NCI-H2081 (cell line): ENCODE measurements around the gene GGTA1.
"Not testable (repeated sequence)": the region's sequence is repeated elsewhere in the genome, so short reads cannot be mapped to it uniquely, and the experiment has no call there.

Experiments used
- DNase-seq, 2 experiments: peaks; one replicate each; lab custom pipeline; 2025; lab: John Stamatoyannopoulos, UW

The GGTA1 gene

DNA sequence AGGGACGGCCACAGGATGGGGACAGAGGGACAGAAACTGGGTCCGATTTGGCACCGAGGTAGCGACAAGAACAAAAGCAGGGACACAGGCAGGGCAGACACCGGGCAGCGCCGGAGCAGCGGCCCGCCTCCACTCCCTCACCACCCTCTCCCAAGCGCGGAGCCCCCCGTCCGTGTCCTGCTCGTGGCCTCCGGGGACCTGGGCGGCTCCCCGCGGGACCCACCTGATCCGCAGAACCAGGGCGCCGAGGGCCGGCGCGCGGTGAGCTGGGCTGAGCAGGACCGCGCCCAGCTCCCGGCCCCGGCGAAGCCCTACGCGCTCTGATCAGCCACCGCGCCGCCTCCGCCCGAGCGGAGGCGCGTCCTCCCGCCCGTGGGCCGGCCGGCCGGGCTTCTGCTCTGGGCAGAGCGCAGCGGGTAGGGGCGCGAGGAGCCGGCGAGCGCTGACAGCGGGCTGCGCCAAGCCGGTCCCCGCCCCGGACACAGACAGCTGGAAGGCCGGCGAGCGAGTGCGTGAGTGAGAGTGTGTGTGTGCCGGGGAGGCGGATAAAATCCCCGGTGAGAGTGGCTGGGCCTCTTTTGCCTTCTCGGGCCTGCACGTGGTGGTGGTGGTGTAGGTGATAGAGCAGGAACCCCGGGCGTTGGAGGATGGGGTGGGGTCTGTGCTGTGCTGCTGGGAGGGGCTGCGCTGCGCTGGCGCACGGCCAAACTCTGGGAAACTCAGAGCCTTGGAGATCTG is at the start of gene GGTA1:
GGTA1 (minus strand) TSS at position 418 of the 738 bp plus-strand sequence. CDS start 31,922 bp downstream, outside the sequence.
- DNase-seq, result peak; percentile 19 to 46

DNA sequence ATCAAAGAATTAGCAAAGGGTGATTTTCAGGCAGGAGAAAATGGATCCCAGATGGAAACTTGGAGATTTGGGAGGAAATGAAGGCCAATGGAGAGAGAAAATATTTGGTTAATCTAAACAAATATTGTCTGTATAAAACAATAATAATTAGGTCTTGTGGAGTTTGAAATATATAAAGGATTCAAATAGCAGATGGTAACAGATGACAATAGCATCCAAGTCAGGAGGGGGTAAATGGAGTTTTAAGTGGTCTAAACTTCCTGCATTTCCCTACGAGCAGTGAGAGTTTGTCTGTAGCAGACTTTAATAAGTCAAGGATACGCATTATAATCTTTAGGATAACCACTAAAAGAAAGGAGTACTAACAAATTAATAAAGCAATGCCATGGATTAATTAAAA is 49.0 kb upstream of the GGTA1 start:
- DNase-seq, result peak in 1 of 2 experiments; percentile 20

DNA sequence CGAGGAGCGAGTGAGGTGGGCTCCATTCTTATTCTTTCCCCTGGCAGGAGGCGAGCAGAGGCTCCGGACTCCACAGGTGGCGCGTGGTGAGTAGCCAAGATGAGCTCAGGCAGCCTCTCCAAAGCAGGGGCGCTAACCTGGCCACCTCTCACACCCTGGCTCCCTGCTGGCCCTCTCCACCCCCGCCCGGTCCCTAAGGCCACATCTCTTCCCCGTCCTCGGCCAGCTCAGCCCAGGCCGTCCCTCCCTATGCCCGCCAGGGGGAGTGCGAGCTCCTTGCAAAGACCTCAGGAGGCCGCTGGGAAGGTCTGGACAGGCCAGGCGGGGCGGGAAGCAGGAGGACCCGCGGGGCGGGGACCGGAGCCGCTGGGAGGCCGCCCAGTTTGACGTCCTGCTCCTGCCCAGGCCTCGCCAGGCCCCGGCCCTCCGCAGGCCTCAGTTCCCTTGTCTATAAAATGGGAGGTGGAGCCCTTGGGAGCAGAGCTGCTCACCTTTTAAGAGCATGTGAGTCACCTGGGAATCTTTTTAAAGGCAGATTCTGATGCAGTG is 46.3 kb upstream of the GGTA1 start:
- peak; percentile 91 to 92 for DNase-seq

DNA sequence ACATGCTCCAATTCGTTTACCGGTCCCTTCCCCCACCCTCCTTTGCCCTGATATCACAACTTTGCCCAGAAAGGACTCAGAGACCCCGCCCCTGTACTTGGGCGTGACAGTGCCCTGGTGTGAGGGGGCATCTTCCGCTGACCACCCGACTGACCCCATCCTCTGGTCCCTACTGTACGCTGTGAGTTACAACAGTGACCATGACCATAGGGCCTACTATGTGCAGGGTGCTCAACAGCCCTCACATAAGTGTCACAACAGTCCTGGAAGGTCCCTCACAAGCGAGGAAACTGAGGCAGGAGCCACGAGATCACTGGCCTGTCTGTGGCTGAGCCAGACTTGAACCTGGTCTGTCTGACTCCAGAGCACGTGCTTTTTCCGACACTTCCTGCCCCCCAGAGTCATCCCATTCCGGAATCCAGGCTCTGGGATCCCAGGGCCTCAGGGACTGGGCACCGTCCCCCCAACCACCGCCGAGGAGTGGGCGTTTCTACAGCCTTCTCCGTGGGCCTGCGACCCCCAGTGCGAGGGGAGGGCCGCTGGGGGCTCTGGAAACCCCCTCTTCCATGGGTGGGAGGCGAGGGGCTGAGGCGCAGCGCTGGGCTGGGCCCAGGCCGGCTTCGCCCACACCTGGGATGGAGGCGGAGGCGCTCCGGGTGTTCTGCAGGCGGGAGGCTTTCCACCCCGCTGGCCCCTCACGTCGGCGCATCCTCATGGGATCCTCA is 45.7 kb upstream of the GGTA1 start:
- DNase-seq, result no peak

DNA sequence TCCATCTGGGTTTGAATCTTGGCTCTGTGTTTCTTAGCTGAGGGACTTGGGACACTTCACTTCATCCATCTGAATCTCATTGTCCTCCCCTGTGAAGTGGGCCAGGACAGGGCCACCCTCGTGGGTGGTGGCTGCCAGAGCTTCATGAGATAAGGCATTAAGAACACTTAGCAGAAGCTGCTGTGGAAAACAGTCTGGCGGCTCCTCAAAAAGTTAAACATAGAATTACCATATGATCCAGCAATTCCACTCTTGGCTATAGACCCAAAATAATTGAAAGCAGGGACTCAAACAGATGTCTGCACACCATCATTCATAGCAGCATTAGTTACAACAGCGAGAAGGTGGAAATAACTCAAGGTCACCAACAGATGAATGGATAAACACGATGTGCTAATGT is 42.4 kb upstream of the GGTA1 start:
- no peak for DNase-seq

DNA sequence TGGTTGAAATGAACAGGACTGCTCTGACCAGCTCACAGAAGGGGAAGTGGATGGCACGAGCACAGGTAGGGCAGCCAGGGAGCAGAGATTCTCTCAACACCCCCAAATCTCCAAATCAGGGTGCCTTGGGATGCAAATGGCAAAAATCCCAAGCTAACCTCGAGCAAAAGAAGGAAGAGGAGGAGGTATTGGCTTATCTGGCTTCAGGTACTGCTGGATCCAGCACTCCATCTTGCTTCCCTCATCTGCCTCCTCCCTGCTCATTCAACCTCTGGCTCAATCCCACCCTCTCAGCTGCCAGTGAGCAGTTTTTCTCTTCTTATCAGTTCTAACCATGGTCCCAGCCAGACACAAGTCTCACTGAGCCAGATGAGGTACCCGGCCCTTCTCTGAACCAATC is 41.6 kb upstream of the GGTA1 start:
- no peak for DNase-seq

DNA sequence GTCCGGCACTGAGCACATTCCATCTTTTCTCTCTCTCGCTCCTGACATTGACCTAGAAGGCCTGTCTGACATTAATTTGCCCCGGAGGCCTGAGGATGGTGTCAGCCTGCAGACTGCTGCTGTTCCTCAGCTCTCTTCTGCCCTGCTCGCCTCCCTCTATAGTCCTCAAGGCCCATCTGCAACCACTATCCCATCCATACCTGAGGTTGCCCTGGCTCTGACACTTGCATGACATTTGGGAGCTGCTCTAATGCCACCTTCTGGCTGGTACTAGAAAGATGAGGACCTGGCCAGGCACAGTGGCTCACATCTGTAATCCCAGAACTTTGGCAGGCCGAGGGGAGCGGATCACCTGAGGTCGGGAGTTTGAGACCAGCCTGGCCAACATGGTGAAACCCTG is 38.6 kb upstream of the GGTA1 start:
- DNase-seq, result no peak

DNA sequence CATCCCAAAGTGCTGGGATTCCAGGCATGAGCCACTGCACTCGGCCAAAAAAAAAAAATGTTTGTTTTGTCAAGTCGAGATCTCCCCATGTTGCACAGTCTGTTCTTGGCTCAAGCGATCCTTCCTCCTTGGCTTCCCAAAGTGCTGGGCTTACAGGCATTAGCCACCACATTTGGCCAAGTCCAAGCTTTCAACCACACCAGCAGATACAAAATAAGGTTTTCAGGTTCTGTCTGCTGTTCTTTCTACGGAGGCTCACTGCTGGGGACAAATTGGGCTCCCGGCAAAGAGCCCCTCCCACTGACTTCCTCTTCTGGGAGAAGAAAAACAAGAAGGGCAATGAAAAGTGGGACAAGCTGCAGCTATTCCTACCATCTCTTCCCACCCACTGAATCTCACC is 37.6 kb upstream of the GGTA1 start:
- DNase-seq, result no peak

DNA sequence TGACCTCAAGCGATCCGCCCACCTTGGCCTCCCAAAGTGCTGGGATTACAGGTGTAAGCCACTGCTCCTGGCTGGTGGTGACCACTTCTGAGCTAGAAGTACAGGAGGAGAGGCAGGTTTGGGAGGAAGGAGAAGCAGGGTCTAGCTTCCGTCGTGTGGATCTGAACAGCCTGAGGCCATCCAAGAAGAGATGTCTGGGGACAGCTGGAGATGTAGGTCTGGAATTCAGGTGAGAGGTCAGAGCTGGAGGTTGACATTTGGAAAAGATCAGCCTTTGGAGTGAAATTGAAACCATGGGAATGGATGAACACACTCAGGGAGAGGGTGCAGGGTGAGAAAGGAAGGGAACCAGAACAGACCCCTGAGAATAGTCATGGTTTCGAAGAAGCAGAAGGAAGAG is 33.2 kb upstream of the GGTA1 start:
- DNase-seq, result no peak

DNA sequence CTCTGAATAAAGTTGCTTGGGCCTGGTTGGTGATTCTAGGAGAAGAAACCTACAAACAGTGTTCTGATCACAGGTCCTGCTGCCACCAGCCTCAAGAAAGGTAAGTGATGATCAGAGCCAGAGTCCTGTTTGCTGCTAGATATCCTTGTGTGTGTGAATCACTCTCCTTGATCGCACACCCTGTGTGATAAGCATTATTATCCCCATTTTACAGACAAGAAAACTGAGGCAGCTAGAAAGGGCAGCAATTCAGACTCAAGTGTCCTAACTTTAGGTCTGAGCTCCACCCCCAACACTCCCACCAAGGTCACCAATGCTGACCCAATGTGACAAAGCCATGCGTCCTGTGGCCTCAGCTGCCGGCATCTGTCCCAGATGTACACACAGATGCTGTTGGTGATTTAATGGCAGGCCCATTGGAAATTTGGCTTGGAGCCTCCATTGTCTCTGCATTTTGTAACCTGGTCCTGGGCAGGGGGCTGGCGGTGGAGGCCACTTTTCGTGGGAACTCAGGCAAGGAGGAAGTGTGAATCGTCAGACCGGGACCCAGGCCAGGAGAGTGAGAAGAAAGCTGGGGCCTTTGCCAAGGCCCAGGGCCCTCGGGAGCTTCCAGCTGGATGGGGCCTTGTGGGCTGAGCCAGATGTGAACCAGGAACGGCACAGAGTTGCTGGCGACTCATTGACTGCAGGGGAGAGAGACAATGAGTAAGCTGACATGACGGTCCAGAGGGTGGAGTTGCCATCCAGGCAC is 29.8 kb upstream of the GGTA1 start:
- peak in 1 of 2 experiments; percentile 31 for DNase-seq

DNA sequence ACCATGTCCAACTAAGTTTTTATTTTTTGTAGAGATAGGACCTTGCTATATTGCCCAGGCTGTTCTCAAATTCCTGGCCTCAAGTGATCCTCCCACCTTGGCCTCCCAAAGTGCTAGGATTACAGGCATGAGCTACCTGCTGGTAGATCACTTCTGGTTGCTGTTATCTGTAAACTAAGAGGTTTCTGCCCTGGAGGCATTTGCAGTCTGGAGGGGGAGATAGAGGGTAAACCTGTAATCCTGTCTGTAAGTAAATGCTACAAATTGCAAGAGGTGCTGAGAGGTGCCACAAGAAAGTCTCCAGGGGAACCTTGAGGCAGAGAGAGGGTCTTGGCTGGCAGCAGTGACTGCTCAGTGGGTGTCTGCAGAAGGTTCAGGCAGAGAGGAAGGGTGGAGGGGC is 29.0 kb upstream of the GGTA1 start:
- DNase-seq, result no peak

DNA sequence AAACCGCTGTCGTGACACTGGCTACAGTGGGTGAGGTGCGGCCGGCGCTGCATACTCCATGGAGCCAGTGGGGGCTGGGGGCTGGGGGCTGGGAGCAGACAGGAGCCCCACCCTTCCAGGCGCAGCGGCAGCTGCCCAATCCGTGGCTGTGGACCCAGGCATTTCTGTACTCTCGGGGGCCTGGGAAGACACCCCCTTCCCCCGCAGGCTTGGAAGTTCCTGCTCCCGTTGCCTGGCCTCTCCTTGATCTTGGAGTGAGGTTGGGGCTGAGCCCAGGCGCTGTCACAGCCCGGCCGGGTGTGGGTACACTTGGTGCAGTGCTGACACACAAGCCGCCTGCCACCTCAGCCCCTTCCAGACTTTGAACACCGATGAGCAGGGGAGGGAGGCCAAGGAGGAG is 27.7 kb upstream of the GGTA1 start:
- no peak for DNase-seq

DNA sequence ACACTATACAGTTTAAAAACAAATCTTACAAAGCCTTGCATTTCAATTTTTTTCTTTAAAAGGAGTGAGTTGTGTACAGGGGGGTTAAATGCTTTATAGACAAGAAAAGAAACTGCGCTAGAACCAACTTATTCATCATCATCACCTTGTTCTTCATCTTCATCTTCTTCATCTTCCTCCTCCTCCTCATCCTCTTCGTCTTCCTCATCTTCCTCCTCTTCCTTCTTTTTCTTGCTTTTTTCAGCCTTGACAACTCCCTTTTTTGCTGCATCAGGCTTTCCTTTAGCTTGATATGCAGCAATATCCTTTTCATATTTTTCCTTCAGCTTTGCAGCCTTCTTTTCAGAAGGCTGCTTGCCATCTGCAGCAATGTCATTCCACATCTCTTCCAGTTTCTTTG is 20.0 kb upstream of the GGTA1 start:
- DNase-seq, result not testable (repeated sequence)

DNA sequence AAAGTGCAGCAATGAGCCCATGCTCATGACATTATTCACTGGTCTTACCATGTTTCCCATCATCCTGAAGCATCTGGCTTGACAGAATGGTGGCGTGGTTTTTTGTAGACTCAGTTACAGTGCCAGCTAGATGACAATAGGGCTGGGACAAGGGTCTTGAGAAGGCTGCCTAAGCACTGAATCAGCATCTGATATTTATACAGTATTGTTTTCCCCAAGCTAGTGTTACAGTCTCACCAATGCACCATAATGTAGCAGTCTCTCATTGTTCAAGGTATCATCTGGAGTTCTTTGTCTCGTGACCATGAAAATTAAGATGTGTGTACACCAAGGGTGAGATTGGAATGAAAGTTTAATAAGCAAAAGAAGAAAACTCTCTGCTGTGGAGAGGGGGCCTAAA is 19.0 kb upstream of the GGTA1 start:
- DNase-seq, result no peak

DNA sequence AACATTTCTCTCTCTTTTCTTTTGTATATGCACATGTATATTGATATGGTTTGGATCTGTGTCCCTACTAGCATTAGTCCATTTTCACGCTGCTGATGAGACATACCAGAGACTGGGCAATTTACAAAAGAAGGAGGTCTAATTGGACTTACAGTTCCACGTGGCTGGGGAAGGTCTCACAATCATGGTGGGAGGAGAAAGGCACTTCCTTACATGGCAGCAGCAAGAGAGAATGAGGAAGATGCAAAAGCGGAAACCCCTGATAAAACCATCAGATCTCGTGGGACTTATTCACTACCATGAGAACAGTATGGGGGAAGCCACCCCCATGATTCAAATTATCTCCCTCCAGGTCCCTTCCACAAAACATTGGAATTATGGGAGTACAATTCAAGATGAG is 13.5 kb upstream of the GGTA1 start:
- not testable (repeated sequence) for DNase-seq

DNA sequence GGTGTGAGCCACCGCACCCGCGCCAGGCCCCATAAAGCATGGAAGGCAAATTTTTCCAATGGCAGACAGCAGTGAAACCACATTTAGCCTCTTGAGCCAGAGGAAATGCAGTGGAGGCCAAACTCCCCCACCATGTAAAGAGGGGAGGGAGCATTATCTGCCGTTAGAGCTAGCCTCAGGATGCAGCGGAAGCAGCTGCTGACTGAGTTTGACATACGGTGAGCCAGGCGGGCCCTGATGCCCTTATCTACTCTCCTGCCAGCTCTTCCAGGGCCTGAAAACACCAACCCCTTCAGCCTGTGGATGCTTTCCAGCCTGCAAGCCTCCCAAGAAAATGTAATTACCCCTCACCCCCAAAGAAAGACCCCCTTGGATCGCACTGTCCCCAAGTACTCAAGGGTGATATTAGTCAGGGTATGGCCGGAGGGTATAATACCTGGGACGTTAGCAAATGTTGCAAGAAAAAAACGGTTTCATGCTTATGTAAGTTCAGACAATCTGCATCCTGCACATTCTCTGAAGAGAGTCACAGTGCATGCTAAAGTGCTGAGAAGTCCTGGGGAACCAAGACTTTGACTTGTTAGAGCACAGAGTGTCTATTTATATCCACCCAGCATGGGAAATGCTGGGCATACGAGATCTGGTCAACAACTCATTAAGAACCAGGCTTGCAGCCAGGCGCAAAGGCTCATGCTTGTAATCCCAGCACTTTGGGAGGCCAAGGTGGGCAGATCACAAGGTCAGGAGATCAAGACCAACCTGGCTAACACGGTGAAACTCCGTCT is 11.3 kb upstream of the GGTA1 start:
- no peak for DNase-seq

DNA sequence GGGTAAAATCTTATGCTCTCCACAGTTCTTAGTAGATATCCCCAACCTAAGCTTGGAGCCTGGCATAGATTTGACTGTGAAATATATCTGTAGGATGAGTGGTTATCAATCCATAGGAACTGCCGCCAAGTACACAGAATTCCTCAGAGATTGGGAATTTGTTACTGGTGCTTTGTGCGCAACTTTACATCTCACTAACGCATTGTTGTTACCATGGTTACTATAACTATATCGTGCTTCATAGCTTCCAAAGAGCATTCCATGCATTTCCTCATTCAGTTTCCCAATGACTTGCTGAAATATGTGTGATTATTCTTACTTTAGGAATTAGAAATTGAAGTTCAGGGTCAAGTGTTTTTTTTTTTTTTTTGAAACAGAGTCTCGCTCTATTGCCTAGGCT is 9.5 kb upstream of the GGTA1 start:
- DNase-seq, result no peak

DNA sequence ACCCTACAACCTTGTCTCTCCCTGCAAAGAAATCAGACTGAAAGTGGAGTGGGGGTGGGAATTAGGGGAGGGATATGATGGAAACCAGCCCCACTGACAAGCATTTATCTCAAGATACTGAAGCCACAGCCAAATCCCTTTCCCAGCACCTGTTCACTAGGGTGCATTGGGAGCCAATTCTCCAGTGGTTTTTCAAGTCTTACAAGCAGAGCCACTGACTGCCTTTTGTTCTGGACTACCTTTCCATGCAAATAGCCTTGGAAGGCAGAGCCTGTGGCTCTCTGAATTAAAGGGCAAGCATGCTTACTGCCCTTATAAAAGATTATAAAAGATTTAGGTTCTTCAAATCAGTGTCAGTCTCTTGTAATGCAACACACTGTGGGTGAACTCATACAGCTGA is 8.8 kb upstream of the GGTA1 start:
- no peak for DNase-seq

DNA sequence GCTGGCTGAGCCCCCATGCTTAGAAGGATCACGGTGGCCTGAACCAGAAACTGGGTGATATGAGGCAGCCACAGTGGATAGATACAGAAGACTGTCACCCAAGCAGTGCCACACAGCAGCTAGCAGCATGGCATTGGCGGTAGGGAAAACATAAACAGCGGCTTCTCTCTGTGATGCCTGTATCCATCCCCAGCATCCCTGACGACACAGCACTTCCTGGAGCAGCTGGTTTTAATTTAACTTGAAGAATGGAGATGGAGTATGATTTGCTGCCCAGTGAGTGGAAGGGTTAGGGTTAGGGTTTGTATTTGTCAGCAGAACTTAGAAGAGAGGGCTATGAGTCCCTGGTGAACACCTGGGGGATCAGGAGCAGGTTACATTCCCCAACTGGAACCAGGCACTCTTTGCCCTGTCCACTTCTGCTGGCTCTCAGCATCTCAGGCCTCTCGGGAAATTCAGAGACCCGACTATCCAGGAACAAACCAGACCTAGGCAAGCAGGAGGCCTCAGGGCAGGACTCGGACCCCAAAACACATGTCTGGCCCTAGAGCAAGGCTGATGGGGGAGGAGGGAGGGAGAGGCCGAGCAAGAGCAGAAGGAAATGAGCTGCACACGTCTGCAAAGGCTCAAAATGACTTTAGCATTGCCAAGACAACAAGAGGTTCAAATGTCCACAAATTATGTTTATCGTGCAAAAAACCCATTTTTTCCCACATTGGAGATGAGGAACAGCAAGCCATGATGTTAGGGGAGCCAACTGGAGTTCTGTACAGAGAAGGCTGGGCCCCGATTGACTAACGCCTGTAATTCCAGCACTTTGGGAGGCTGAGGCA is 6.5 kb upstream of the GGTA1 start:
- DNase-seq, result no peak

DNA sequence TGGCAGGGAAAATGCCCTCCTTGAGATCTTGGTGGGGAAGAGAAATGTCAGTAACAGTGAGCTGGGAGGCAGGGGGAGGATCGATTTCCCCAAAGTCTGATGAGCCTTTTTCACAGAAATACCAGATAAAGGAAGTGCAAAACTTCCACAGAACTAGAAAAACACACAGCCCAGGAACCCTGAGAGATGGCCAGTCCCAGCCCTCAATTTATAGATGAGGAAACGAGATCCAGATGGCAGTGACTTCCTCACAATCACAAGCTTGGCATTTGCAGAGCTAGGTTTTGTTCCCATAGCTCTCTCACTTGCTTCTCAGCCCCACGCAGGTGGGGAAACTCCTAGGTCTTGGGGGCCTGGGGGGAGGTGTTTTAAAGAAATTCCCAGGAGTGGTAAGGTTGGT is 3.8 kb upstream of the GGTA1 start:
- no peak for DNase-seq

DNA sequence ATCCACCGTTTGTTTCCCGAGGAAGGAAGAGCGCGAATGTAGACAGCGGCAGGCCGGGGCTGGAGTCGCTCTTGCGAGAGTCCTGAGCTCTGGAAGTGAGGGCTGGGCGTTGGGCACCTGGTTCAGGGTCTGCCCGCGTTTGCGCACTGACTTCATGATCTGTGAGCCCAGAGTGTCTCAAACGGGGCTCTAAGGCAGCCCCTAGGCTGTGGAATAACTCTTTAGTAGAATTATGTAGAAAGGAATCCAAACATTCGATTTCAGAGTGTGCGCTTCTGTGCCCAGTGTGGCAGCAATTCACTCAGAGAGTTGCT is 478 bp upstream of the GGTA1 start:
- peak in 1 of 2 experiments; percentile 36 for DNase-seq
